Nephron (organoid): ENCODE measurements around the gene PPM1H.
"Not testable (repeated sequence)": the region's sequence is repeated elsewhere in the genome, so short reads cannot be mapped to it uniquely, and the experiment has no call there.

Source experiments
- H3K27ac Mint-ChIP-seq, 3 experiments: 2 replicates each; pipeline ENCODE4 v1.8.0; 2020; ENCODE audit warnings: mixed read lengths in 3 of 3, mild to moderate bottlenecking in 2 of 3, moderate library complexity in 1 of 3
- H3K27me3 Mint-ChIP-seq: 2 replicates; pipeline ENCODE4 v1.8.0; 2021; ENCODE audit warnings: low read depth, mild to moderate bottlenecking, moderate library complexity, mixed read lengths
- H3K36me3 Mint-ChIP-seq: 2 replicates; pipeline ENCODE4 v1.8.0; 2020; ENCODE audit warnings: low read depth, mixed read lengths
- H3K4me1 Mint-ChIP-seq: 2 replicates; pipeline ENCODE4 v1.8.0; 2020; ENCODE audit warnings: mixed read lengths
- H3K4me3 Mint-ChIP-seq, 3 experiments: 2 replicates each; pipeline ENCODE4 v1.8.0; 2020; ENCODE audit warnings: mild to moderate bottlenecking in 3 of 3, mixed read lengths in 3 of 3, moderate library complexity in 2 of 3
- H3K9me3 Mint-ChIP-seq: 2 replicates; pipeline ENCODE4 v1.8.0; 2020; ENCODE audit warnings: mixed read lengths
- CTCF ChIP-seq, 3 experiments: fragments of 200-600 bp; sonication (generic); IDR thresholded peaks; one replicate each; pipeline ENCODE4 v1.5.0; 2021; ENCODE audit warnings: antibody characterized with exemption in 3 of 3; ENCODE audit not compliant: unreplicated experiment in 3 of 3

PPM1H gene

GRCh38 chr12:62766496-62766895, 168.5 kb downstream of the PPM1H start:
- H3K9me3 Mint-ChIP-seq = no peaks in the 10 kb centered on the region
- H3K27ac Mint-ChIP-seq = peak overlapping the region in 1 of 3 experiments; percentile 48
- H3K4me1 Mint-ChIP-seq = peaks cover 39% of the 10 kb centered on the region
- H3K27me3 Mint-ChIP-seq = no peaks in the 10 kb centered on the region
- no peak for TF ChIP-seq CTCF (IDR thresholded peaks at IDR 0.05; ENCODE audit: unreplicated experiment in 3 of 3)
- no peaks in the 10 kb centered on the region for H3K36me3 Mint-ChIP-seq
- no peak overlapping the region for H3K4me3 Mint-ChIP-seq

DNA sequence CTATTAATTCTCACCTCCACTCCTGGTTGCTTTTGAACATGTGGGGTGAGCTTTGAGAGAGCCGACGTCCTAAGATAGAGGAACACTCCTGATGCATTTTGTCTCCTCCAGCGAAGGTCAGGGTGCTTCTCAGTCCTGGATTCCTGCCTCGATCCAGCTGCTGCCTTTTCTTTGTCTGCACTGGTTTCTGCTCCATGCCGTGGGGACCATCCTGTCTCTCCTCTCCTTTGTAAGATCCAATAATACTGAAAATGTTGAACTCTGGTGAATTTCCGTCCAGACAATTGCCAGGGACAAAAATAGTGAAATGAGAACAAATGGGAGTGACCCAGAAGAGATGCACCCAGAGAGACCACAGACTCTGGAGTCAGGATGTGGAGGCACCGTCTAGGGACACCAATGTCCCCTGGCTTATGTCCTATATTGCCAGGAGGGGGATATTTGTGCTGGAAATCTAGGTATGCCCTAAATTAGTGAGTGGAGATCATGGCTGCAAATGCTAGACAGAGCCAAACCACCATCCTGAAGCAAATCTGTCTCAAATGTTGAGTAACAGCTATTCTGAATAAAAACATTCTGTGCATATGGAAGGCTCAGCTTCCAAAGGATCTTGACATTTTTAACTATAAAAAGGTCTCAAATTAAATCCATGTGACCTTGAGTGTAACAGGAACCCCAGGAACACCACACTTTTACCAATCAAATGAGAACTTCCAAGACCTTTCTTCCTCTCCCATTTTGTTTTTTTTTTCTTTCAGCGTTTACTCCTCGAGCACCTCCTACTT, 170.9 kb downstream of the PPM1H start:
- Mint-ChIP-seq H3K4me3 (no peak overlapping the region), H3K27ac (peak overlapping the region in 2 of 3 experiments; percentile 10 to 26), H3K4me1 (peaks cover 49% of the 10 kb centered on the region), H3K9me3 (no peaks in the 10 kb centered on the region), H3K36me3 (peaks cover 4% of the 10 kb centered on the region), H3K27me3 (no peaks in the 10 kb centered on the region)
- TF ChIP-seq CTCF (IDR thresholded peaks at IDR 0.05; ENCODE audit: unreplicated experiment in 3 of 3) = no peak

DNA sequence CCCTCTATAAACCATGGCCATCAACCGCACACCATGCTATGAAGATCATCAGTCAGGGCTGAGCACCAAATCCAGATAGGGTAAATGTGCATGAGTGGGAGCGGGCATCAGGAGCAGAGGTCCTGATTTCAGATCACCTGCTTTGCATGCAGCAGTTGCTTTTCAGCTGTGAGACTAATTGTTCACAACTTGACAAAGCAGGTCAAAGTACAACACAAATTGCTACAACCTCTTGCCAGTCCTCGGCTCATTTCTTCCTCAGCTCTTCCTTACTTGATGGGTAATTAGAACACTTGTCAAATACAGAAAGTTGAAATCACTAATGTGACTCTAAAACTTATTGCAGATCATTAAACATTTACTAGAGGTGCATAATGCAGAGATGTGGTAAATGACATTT, 171.6 kb downstream of the PPM1H start:
- H3K4me1 Mint-ChIP-seq = peaks cover 56% of the 10 kb centered on the region
- no peaks in the 10 kb centered on the region for H3K27me3 Mint-ChIP-seq
- H3K4me3 Mint-ChIP-seq = no peak overlapping the region

DNA sequence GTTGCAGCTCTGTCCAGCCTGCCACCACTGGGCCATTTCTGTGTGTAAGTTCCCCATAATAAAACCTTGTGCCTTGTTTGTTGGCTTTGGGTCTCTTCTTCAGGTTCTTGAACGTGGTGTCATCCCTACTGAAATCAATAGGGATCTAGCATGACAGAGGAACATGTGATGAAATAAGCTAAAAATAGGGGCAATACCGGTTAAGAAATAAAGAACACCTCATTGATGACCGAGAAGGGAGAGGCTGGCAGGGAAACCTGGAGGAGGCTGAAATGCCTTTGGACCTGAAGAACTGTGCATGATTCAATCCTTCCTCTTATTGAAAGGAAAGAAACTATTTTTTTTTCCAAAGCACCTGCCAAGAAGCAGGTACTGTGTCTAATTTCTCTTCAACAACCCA, 172.3 kb downstream of the PPM1H start:
- Mint-ChIP-seq H3K36me3 (peaks cover 4% of the 10 kb centered on the region), H3K4me3 (no peak overlapping the region), H3K27ac (no peak overlapping the region), H3K27me3 (no peaks in the 10 kb centered on the region), H3K4me1 (peaks cover 54% of the 10 kb centered on the region), H3K9me3 (no peaks in the 10 kb centered on the region)
- no peak for TF ChIP-seq CTCF (IDR thresholded peaks at IDR 0.05; ENCODE audit: unreplicated experiment in 3 of 3)

More for the DNA sequence above, 171.6 kb downstream of the PPM1H start:
- H3K36me3 Mint-ChIP-seq = peaks cover 4% of the 10 kb centered on the region
- no peak for TF ChIP-seq CTCF (IDR thresholded peaks at IDR 0.05; ENCODE audit: unreplicated experiment in 3 of 3)
- H3K27ac Mint-ChIP-seq = peak overlapping the region in 2 of 3 experiments; percentile 26 to 29
- no peaks in the 10 kb centered on the region for H3K9me3 Mint-ChIP-seq

GRCh38 chr12:62761658-62762057, 173.3 kb downstream of the PPM1H start:
- peak overlapping the region in 2 of 3 experiments; percentile 78 to 97 for H3K27ac Mint-ChIP-seq
- peaks cover 50% of the 10 kb centered on the region for H3K4me1 Mint-ChIP-seq
- peaks cover 4% of the 10 kb centered on the region for H3K36me3 Mint-ChIP-seq
- H3K4me3 Mint-ChIP-seq = no peak overlapping the region
- no peaks in the 10 kb centered on the region for H3K27me3 Mint-ChIP-seq
- no peaks in the 10 kb centered on the region for H3K9me3 Mint-ChIP-seq
- TF ChIP-seq CTCF (IDR thresholded peaks at IDR 0.05; ENCODE audit: unreplicated experiment in 3 of 3) = no peak

- Mint-ChIP-seq H3K27ac (peak overlapping the region; percentile 76 to 97 (median 78)), H3K36me3 (peaks cover 4% of the 10 kb centered on the region), H3K4me3 (no peak overlapping the region), H3K9me3 (no peaks in the 10 kb centered on the region), H3K27me3 (no peaks in the 10 kb centered on the region), H3K4me1 (peaks cover 42% of the 10 kb centered on the region)
- no peak for TF ChIP-seq CTCF (IDR thresholded peaks at IDR 0.05; ENCODE audit: unreplicated experiment in 3 of 3)
Observed at GRCh38 chr12:62760779-62761178, 174.2 kb downstream of the PPM1H start.

DNA sequence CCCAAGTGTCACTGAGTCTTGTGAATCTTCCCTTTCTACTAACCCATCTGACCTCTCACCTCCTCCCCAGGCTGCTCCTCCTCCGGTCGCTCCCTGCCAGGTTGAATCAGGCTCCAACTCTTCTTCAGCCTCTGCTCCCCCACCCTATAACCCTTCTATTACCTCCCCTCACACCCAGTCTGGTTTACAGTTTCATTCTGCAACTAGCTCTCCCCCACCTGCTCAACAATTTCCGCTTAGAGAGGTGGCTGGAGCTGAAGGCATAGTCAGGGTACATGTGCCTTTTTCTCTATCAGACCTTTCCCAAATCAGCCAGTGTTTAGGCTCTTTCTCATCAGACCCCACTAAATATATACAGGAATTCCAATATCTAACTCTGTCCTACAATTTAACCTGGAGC, 174.6 kb downstream of the PPM1H start:
- peaks cover 41% of the 10 kb centered on the region for H3K4me1 Mint-ChIP-seq
- H3K36me3 Mint-ChIP-seq, H3K27me3 Mint-ChIP-seq, H3K9me3 Mint-ChIP-seq: not testable (repeated sequence)
- peak overlapping the region in 1 of 3 experiments; percentile 11 for H3K4me3 Mint-ChIP-seq
- H3K27ac Mint-ChIP-seq = peak overlapping the region; percentile 76 to 97 (median 78)
